SK-N-SH (cell line): ENCODE results near the gene PHC2. TPM values are rescaled to one million over a fixed set of nuclear protein-coding genes. Genes with fewer than 3 reads are reported as not detected.
A peak's percentile ranks its signal among the peaks of the same experiment; 100 is the strongest.

Experiments used
- CTCF ChIA-PET: fragments of 300-600, 350-600 bp; formaldehyde crosslinking; extraction: SDS; loops from one replicate; lab custom pipeline; 2021; lab: Yijun Ruan, JAX
- POLR2A ChIA-PET: fragments of 350-600 bp; sonication (Branson Sonifier 250); formaldehyde crosslinking; extraction: SDS; loops from one replicate; lab custom pipeline; 2020; ENCODE audit warnings: antibody characterized with exemption, inconsistent platforms; lab: Yijun Ruan, JAX
- DNase-seq: peaks from one replicate; pipeline ENCODE4 v3.0.0; 2012
- H2AFZ ChIP-seq: fragments of 200-600 bp; sonication (generic); 2 replicates; pipeline ENCODE4 v1.8.1; 2016; ENCODE audit warnings: antibody characterized with exemption, mild to moderate bottlenecking, low read depth
- H3F3A ChIP-seq: fragments of 200-600 bp; sonication (generic); replicated peaks from 2 replicates; pipeline ENCODE3; 2016; ENCODE audit warnings: antibody characterized with exemption, mild to moderate bottlenecking; ENCODE audit not compliant: insufficient read depth
- H3K27ac ChIP-seq, 2 experiments: fragments of 200-500 bp in 1 of 2; fragments of 200-600 bp in 1 of 2; sonication (Bioruptor generic) in 1 of 2; sonication (generic), shearing (Covaris generic) in 1 of 2; 2 replicates each; pipeline versions ENCODE4 v1.5.1 to v1.6.1; 2014 to 2016; ENCODE audit warnings: low read depth in 2 of 2, inconsistent platforms in 1 of 2, low read length in 1 of 2, mild to moderate bottlenecking in 1 of 2, mixed read lengths in 1 of 2
- H3K27me3 ChIP-seq: fragments of 200-600 bp; sonication (generic), shearing (Covaris generic); 2 replicates; pipeline ENCODE4 v1.6.1; 2016; ENCODE audit warnings: mixed run types; ENCODE audit not compliant: insufficient read depth
- H3K36me3 ChIP-seq, 2 experiments: fragments of 200-500 bp in 1 of 2; fragments of 200-600 bp in 1 of 2; sonication (Bioruptor generic) in 1 of 2; sonication (generic) in 1 of 2; replicated peaks in 1 of 2; 2 replicates each; pipeline versions ENCODE3 to v1.5.1; 2014 to 2016; ENCODE audit warnings: low read length in 1 of 2, mild to moderate bottlenecking in 1 of 2; ENCODE audit not compliant: insufficient read depth in 2 of 2, control insufficient read depth in 1 of 2
- H3K4me1 ChIP-seq, 2 experiments: fragments of 200-500 bp in 1 of 2; fragments of 200-600 bp in 1 of 2; sonication (Bioruptor generic) in 1 of 2; sonication (generic), shearing (Covaris generic) in 1 of 2; 2 replicates each; pipeline versions ENCODE4 v1.5.1 to v1.6.1; 2014 to 2016; ENCODE audit warnings: low read depth in 1 of 2, low read length in 1 of 2, mixed run types in 1 of 2; ENCODE audit not compliant: insufficient read depth in 2 of 2, control insufficient read depth in 1 of 2
- H3K4me2 ChIP-seq: fragments of 200-600 bp; sonication (generic), shearing (Covaris generic); 2 replicates; pipeline ENCODE4 v1.6.1; 2017; ENCODE audit warnings: mixed run types
- H3K4me3 ChIP-seq, 2 experiments: fragments of 200-500 bp in 1 of 2; fragments of 200-600 bp in 1 of 2; sonication (Bioruptor generic) in 1 of 2; sonication (generic), shearing (Covaris generic) in 1 of 2; 2 replicates each; pipeline versions ENCODE4 v1.5.1 to v1.8.1; 2014 to 2016; ENCODE audit warnings: low read depth in 2 of 2, inconsistent platforms in 1 of 2, low read length in 1 of 2, mild to moderate bottlenecking in 1 of 2, mixed read lengths in 1 of 2, moderate library complexity in 1 of 2
- H3K79me2 ChIP-seq: fragments of 200-600 bp; sonication (generic); 2 replicates; pipeline ENCODE4 v1.8.1; 2017; ENCODE audit warnings: mild to moderate bottlenecking; ENCODE audit not compliant: insufficient read depth
- H3K9ac ChIP-seq: fragments of 200-600 bp; sonication (generic); 2 replicates; pipeline ENCODE4 v1.6.1; 2017; ENCODE audit warnings: mixed run types
- H3K9me2 ChIP-seq: fragments of 200-600 bp; sonication (generic); 2 replicates; pipeline ENCODE4 v1.6.1; 2017; ENCODE audit warnings: mixed run types
- H3K9me3 ChIP-seq: fragments of 200-600 bp; sonication (generic); 2 replicates; pipeline ENCODE4 v1.6.1; 2017; ENCODE audit warnings: mixed run types, mild to moderate bottlenecking, moderate library complexity
- H4K20me1 ChIP-seq: fragments of 200-600 bp; sonication (generic); 2 replicates; pipeline ENCODE4 v1.6.1; 2017; ENCODE audit warnings: mild to moderate bottlenecking, mixed run types; ENCODE audit not compliant: insufficient read depth
- EP300 ChIP-seq, 2 experiments: IDR thresholded peaks; 2 replicates each; pipeline versions ENCODE4 v1.4.0 to v1.6.1; 2012; ENCODE audit warnings: borderline replicate concordance in 1 of 2, low read depth in 1 of 2, low read length in 1 of 2
- FOSL2 ChIP-seq: IDR thresholded peaks from 2 replicates; pipeline ENCODE4 v1.4.0; 2012; ENCODE audit warnings: low read depth, mild to moderate bottlenecking, moderate library complexity, borderline replicate concordance
- FOXM1 ChIP-seq: IDR thresholded peaks from 2 replicates; pipeline ENCODE4 v1.4.0; 2012; ENCODE audit warnings: low read depth, mild to moderate bottlenecking
- JUND ChIP-seq: IDR thresholded peaks from 2 replicates; pipeline ENCODE4 v1.4.0; 2012
- MEF2A ChIP-seq: IDR thresholded peaks from 2 replicates; pipeline ENCODE4 v1.4.0; 2012; ENCODE audit warnings: low read depth, borderline replicate concordance
- MXI1 ChIP-seq: IDR thresholded peaks from 2 replicates; pipeline ENCODE4 v1.6.1; 2012; ENCODE audit warnings: mild to moderate bottlenecking, low read depth, low read length, improper control_type of control experiment
- NFIC ChIP-seq: IDR thresholded peaks from 2 replicates; pipeline ENCODE4 v1.4.0; 2012; ENCODE audit warnings: borderline replicate concordance
- POLR2AphosphoS5 ChIP-seq: IDR thresholded peaks from 2 replicates; pipeline ENCODE4 v1.6.1; 2012; ENCODE audit warnings: low read depth, low read length
- RAD21 ChIP-seq: IDR thresholded peaks from 2 replicates; pipeline ENCODE4 v1.6.1; 2012; ENCODE audit warnings: mild to moderate bottlenecking, low read length
- RCOR1 ChIP-seq: fragments of 150-350 bp; IDR thresholded peaks from 2 replicates; pipeline ENCODE4 v1.6.1; 2017; ENCODE audit warnings: antibody characterized with exemption, low read length
- RXRA ChIP-seq: IDR thresholded peaks from 2 replicates; pipeline ENCODE4 v1.4.0; 2012; ENCODE audit warnings: low read depth, mild to moderate bottlenecking, borderline replicate concordance
- SMC3 ChIP-seq: IDR thresholded peaks from 2 replicates; pipeline ENCODE4 v1.6.1; 2012; ENCODE audit warnings: low read depth, low read length, improper control_type of control experiment
- TAF1 ChIP-seq: IDR thresholded peaks from 2 replicates; pipeline ENCODE4 v1.6.1; 2012; ENCODE audit warnings: low read depth, mild to moderate bottlenecking, low read length, moderate library complexity, borderline replicate concordance
- TCF12 ChIP-seq: IDR thresholded peaks from 2 replicates; pipeline ENCODE4 v1.4.0; 2012
- WGBS: methylation state at CpG from one replicate; pipeline ENCODE4 v1.1.6; 2017; ENCODE audit warnings: low lambda C conversion rate; 5-methylcytosine and 5-hydroxymethylcytosine counted together
- polyA plus RNA-seq, 3 experiments: library from polyadenylated mRNA; depleted of rRNA; stranded (reverse); fragments of >200 nt; gene quantifications; 2 replicates each; pipeline ENCODE4 v1.2.3, GENCODE V29; 2012
- TF ChIP-seq, protein P1 (sequence below): IDR thresholded peaks from 2 replicates; pipeline ENCODE4 v1.4.0; 2012; ENCODE audit warnings: low read depth, borderline replicate concordance
- TF ChIP-seq, protein P2 (sequence below): IDR thresholded peaks from 2 replicates; pipeline ENCODE4 v1.6.1; 2012; ENCODE audit warnings: mild to moderate bottlenecking, low read depth, low read length, moderate library complexity
- TF ChIP-seq, protein P3 (sequence below): IDR thresholded peaks from 2 replicates; pipeline ENCODE4; 2012

Gene PHC2
- polyA plus RNA-seq, 1 of the 3 experiments (the other 2 are of a cell fraction): 98.7 TPM

- TF ChIP-seq JUND: peak; percentile 86
- TF ChIP-seq POLR2AphosphoS5: no peak
- TF ChIP-seq SMC3: no peak
- no peak for TF ChIP-seq RCOR1
- peak; percentile 73 for TF ChIP-seq FOSL2
- TF ChIP-seq, protein P1, sequence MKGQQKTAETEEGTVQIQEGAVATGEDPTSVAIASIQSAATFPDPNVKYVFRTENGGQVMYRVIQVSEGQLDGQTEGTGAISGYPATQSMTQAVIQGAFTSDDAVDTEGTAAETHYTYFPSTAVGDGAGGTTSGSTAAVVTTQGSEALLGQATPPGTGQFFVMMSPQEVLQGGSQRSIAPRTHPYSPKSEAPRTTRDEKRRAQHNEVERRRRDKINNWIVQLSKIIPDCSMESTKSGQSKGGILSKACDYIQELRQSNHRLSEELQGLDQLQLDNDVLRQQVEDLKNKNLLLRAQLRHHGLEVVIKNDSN: no peak
- TF ChIP-seq, protein P2, sequence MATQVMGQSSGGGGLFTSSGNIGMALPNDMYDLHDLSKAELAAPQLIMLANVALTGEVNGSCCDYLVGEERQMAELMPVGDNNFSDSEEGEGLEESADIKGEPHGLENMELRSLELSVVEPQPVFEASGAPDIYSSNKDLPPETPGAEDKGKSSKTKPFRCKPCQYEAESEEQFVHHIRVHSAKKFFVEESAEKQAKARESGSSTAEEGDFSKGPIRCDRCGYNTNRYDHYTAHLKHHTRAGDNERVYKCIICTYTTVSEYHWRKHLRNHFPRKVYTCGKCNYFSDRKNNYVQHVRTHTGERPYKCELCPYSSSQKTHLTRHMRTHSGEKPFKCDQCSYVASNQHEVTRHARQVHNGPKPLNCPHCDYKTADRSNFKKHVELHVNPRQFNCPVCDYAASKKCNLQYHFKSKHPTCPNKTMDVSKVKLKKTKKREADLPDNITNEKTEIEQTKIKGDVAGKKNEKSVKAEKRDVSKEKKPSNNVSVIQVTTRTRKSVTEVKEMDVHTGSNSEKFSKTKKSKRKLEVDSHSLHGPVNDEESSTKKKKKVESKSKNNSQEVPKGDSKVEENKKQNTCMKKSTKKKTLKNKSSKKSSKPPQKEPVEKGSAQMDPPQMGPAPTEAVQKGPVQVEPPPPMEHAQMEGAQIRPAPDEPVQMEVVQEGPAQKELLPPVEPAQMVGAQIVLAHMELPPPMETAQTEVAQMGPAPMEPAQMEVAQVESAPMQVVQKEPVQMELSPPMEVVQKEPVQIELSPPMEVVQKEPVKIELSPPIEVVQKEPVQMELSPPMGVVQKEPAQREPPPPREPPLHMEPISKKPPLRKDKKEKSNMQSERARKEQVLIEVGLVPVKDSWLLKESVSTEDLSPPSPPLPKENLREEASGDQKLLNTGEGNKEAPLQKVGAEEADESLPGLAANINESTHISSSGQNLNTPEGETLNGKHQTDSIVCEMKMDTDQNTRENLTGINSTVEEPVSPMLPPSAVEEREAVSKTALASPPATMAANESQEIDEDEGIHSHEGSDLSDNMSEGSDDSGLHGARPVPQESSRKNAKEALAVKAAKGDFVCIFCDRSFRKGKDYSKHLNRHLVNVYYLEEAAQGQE: no peak
- TF ChIP-seq, protein P3, sequence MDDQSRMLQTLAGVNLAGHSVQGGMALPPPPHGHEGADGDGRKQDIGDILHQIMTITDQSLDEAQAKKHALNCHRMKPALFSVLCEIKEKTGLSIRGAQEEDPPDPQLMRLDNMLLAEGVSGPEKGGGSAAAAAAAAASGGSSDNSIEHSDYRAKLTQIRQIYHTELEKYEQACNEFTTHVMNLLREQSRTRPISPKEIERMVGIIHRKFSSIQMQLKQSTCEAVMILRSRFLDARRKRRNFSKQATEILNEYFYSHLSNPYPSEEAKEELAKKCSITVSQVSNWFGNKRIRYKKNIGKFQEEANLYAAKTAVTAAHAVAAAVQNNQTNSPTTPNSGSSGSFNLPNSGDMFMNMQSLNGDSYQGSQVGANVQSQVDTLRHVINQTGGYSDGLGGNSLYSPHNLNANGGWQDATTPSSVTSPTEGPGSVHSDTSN: peak; percentile 53
- TF ChIP-seq NFIC: peak; percentile 27; the same call in 1 of the 2 replicates
- peak; percentile 81 for TF ChIP-seq TCF12
- no peak for TF ChIP-seq TAF1
- no peak for TF ChIP-seq MXI1
- TF ChIP-seq RAD21: no peak
- TF ChIP-seq RXRA: peak; percentile 62; the same call in 1 of the 2 replicates
- no peak for TF ChIP-seq FOXM1
- TF ChIP-seq MEF2A: 0 out of 2 replicates have a peak, but pooled peaks have one; percentile 8
- peak in 1 of 2 experiments; percentile 71; a peak in 1 of 4 replicates for TF ChIP-seq EP300 (IDR thresholded peaks at IDR 0.05; ENCODE audit: borderline replicate concordance in 1 of 2, low read depth in 1 of 2, low read length in 1 of 2)
- Histone ChIP-seq H3K4me3 (no peak overlapping the region), H3K36me3 (peaks cover 0 to 13% of the 10 kb centered on the region in 2 experiments), H3K9me2 (no peaks in the 10 kb centered on the region), H4K20me1 (no peaks in the 10 kb centered on the region), H3K4me1 (peaks cover 4 to 52% of the 10 kb centered on the region in 2 experiments), H3K27me3 (no peaks in the 10 kb centered on the region), H3K79me2 (peaks cover 28% of the 10 kb centered on the region), H3K27ac (peak overlapping the region; percentile 71 to 95; a peak in 3 of 4 replicates), H3K4me2 (peak overlapping the region; percentile 36; the same call in 1 of the 2 replicates), H3K9me3 (no peaks in the 10 kb centered on the region), H3K9ac (peak overlapping the region; percentile 55; the same call in 1 of the 2 replicates), H2AFZ (no peak overlapping the region), H3F3A (peaks cover 43% of the 10 kb centered on the region)
- DNase-seq: no peak
- 9% methylated on average over 2 of the region's 2 CpGs for WGBS
- CTCF ChIA-PET: interaction anchor here (0.8 kb wide), 1 partner anchor 31 kb away, joined by 3 read pairs; no protein-coding TSS in a partner anchor
- POLR2A ChIA-PET: no interaction called here
Measured at GRCh38 chr1:33424610-33425009, 6.3 kb downstream of the PHC2 start.
